ENCODE measurements around the gene KRT76. TPM values are rescaled to one million over a fixed set of nuclear protein-coding genes. Genes with fewer than 3 reads are reported as not detected.

KRT76 gene
- total RNA-seq, 4 donors from 2014 or later: not detected

DNA sequence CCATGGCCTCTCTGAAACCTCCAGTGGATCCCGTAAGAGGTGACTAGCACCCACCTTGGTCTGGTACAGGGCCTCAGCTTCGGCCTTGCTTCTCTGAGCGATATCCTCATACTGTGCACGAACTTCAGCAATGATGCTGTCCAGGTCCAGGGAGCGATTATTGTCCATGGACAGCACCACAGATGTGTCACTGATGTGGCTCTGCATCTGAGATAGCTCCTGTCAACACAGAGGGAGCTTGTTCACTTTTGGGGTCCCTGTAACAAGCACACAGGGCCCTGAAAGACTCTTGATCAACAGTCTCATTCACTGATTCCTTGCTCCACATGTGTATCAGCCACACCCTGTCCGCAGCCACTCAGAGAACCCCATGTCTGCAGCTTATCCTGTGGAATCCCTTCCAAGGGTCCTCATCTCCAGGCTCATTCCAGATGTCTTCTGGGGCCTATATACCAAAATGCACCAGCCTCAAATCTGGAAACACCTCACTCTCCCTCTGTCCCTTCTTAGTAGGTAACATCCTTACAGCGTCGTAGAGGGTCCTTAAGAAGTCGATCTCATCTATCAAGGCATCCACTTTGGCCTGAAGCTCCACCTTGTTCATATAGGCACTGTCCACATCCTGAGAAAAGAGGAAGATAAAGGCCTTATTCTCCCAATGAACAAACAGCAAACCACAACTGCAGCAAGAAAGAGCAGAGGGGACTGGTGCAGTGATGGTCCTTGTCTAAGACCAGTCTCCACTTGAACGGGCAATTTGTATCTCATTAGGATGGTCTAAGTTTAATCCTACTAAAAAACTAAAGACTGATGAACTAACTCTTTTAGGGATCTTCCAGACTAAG is 15.3 kb upstream of the KRT76 start:
- H3K27ac ChIP-seq: no peak overlapping the region
- H3K4me3 ChIP-seq: no peak overlapping the region
- H3K9me3 ChIP-seq: no peaks in the 10 kb centered on the region
- no peaks in the 10 kb centered on the region for H3K4me1 ChIP-seq
- no peaks in the 10 kb centered on the region for H3K36me3 ChIP-seq
- DNase-seq: no peak
- no peak for TF ChIP-seq POLR2A (IDR thresholded peaks at IDR 0.05)
- TF ChIP-seq, protein P1, sequence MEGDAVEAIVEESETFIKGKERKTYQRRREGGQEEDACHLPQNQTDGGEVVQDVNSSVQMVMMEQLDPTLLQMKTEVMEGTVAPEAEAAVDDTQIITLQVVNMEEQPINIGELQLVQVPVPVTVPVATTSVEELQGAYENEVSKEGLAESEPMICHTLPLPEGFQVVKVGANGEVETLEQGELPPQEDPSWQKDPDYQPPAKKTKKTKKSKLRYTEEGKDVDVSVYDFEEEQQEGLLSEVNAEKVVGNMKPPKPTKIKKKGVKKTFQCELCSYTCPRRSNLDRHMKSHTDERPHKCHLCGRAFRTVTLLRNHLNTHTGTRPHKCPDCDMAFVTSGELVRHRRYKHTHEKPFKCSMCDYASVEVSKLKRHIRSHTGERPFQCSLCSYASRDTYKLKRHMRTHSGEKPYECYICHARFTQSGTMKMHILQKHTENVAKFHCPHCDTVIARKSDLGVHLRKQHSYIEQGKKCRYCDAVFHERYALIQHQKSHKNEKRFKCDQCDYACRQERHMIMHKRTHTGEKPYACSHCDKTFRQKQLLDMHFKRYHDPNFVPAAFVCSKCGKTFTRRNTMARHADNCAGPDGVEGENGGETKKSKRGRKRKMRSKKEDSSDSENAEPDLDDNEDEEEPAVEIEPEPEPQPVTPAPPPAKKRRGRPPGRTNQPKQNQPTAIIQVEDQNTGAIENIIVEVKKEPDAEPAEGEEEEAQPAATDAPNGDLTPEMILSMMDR (IDR thresholded peaks at IDR 0.05): no peak
- intact Hi-C loops (cut with DNase I; ENCODE audit: low total_unique reads): no loop called here
- no peaks in the 10 kb centered on the region for H3K27me3 ChIP-seq

DNA sequence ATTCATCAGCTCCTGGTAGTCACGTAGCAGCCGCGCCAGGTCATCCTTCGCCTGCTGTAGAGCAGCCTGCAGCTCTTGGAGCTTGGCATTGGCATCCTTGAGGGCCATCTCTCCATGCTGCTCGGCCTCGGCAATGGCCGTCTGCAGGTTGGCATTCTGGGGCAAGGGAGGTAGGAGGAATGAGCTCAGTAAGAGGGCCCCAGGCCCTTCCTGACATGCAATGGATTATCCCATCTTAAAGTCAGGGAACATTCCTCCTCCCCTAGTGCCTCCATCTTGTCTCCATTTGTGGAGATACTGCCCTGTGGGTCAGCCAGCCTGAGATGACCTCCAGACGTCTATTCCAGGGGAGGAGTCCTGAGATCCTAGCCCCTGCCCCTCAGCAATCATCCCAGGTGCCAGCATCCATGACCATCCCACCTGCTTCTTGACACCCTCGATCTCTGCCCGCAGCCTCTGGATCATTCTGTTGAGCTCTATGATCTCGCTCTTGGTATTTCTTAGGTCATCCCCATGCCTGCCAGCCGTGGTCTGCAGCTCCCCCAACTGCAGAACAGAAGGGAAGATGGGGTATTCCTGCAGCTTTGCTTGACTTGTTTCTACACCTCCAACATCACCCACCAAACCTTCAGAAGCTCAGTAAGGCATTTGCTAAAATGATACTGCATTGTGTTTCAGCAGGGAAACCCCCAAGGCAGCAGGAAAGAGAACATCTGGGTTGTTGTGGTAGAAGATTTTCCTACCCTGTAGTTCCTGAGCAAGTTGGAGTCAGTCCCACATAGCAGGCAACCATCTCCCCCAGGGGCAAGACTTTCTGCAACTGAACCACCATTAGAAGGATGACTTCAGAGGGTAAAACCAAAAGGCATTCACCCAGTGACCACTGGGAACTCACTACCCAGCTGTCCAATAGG is 14.4 kb upstream of the KRT76 start:
- DNase-seq: no peak
- H3K27me3 ChIP-seq: no peaks in the 10 kb centered on the region

DNA sequence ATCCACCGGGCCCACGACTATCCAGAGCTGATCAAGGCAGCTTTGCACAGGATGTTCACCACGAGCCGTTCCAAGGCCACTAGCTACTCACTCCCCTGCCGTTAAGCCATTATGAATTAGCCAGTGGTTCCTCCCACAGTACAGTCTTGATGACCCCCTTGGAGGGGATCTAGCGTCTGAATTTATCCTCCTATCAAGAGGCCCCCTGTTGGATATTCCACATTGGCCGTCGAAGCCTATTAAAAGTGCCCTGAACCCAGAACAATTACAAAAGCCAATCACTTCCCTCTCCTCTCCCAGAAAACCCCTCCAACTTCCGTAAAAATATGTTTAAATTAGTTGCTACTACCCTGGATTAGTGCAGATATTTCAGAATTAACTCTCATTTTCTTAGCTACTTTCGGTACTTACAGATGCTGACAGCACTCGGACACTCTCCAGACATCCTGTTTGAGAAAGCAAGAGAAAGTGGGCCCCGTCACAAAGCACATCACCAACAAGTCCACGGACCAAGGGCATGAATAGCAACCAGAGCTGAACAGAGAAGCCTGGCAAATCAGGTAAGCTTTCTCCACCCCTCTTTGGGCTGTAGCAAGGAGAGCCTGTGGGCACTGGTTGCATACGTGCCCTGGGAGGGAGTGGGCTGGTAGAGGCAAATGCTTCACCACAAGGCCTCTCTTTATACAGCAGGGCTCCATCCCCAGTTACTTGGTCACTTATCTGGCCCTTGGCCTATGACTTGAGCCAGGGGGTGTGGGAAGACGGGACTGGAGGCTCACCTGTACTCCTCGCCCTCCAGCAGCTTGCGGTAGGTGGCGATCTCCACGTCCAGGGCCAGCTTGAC is 13.5 kb upstream of the KRT76 start:
- DNase-seq: no peak
- no peak for TF ChIP-seq POLR2A (IDR thresholded peaks at IDR 0.05)
- TF ChIP-seq, protein P1 (IDR thresholded peaks at IDR 0.05): no peak
- Histone ChIP-seq H3K27ac (no peak overlapping the region), H3K27me3 (no peaks in the 10 kb centered on the region), H3K36me3 (no peaks in the 10 kb centered on the region), H3K4me3 (no peak overlapping the region), H3K9me3 (no peaks in the 10 kb centered on the region), H3K4me1 (no peaks in the 10 kb centered on the region)
- intact Hi-C loops (cut with DNase I; ENCODE audit: low total_unique reads): no loop called here

More for the DNA sequence above, 14.4 kb upstream of the KRT76 start:
- H3K36me3 ChIP-seq: no peaks in the 10 kb centered on the region
- intact Hi-C loops (cut with DNase I; ENCODE audit: low total_unique reads): no loop called here
- H3K4me3 ChIP-seq: no peak overlapping the region
- no peaks in the 10 kb centered on the region for H3K9me3 ChIP-seq
- H3K27ac ChIP-seq: no peak overlapping the region
- no peaks in the 10 kb centered on the region for H3K4me1 ChIP-seq
- TF ChIP-seq POLR2A (IDR thresholded peaks at IDR 0.05): no peak
- TF ChIP-seq, protein P1 (IDR thresholded peaks at IDR 0.05): no peak

DNA sequence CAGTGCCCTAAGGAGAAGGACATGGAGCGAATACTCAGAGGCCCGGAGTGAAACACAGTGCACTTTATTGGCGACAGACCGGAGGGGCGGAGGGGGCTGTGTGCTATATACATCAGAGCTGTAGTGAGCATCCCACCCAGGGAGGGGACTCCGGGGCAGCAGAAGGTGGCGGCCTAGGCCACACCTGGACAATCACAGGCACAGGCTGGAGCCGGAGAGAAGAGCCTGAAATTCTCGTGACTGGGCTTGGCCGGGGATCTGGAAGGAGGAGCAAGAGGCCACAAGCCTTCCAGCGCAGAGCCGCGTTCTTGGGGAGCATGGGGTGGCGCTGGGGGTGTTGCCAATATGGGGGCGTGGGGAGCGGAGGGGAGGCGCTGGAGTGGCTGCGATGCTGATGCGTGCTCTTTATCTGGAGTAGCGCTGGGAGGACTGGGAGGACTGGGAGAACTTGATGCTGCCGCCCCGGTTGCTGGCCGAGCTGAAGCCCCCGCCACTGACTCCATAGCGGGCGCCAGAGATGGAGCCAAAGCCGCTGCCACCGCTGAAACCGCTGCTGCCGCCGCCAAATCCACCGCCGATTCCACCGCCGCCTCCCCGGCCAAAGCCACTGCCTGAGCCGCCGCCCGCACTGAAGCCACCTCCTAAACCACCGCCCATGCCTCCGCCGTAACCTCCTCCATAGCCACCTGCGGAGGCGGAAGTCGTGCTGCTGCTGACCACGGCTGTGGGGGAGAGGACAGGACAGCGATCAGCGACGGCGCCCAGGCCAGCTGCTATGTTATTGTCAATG is 12.7 kb upstream of the KRT76 start:
- no peaks in the 10 kb centered on the region for H3K9me3 ChIP-seq
- H3K4me3 ChIP-seq: no peak overlapping the region
- no peak for DNase-seq
- no peaks in the 10 kb centered on the region for H3K36me3 ChIP-seq
- intact Hi-C loops (cut with DNase I; ENCODE audit: low total_unique reads): no loop called here
- H3K27me3 ChIP-seq: no peaks in the 10 kb centered on the region
- TF ChIP-seq, protein P1 (IDR thresholded peaks at IDR 0.05): no peak
- TF ChIP-seq POLR2A (IDR thresholded peaks at IDR 0.05): no peak
- H3K4me1 ChIP-seq: no peaks in the 10 kb centered on the region
- H3K27ac ChIP-seq: no peak overlapping the region

Measured in uterus (tissue), 4 donors.